Gastroesophageal sphincter (tissue), 4 donors: ENCODE data around the gene CTSE. TPM values are rescaled to one million over a fixed set of nuclear protein-coding genes. Genes with fewer than 3 reads are reported as not detected.

ENCODE experiments used
- ATAC-seq: fragments of 150-250 bp; one replicate; pipeline ENCODE4 v1.9.1; 2016; ENCODE audit warnings: mild to moderate bottlenecking, moderate library complexity
- H3K27ac ChIP-seq, 4 donors: fragments of 200-600 bp; sonication (generic) in 3 of 4; 1 replicate in 3 of 4; 2 replicates in 1 of 4; pipeline ENCODE4 v1.5.1; 2016 to 2019
- H3K27me3 ChIP-seq: fragments of 200-600 bp; sonication (generic); one replicate; pipeline ENCODE4 v1.5.1; 2019
- H3K36me3 ChIP-seq, 2 donors: fragments of 200-600 bp; sonication (generic); one replicate each; pipeline ENCODE4 v1.5.1; 2019; ENCODE audit warnings: control low read depth in 1 of 2
- H3K4me1 ChIP-seq, 3 donors: fragments of 200-600 bp; sonication (generic); 1 replicate in 2 of 3; 2 replicates in 1 of 3; pipeline ENCODE4 v1.5.1; 2016 to 2019; ENCODE audit warnings: control low read depth in 2 of 3
- H3K4me3 ChIP-seq, 2 donors: fragments of 200-600 bp; sonication (generic); one replicate each; pipeline ENCODE4 v1.5.1; 2019; ENCODE audit warnings: mild to moderate bottlenecking in 1 of 2, moderate library complexity in 1 of 2
- H3K9me3 ChIP-seq, 3 donors: fragments of 200-600 bp; sonication (generic); one replicate each; pipeline ENCODE4 v1.5.1; 2017 to 2019; ENCODE audit warnings: control low read depth in 2 of 3
- CTCF ChIP-seq, 4 experiments: fragments of 200-600 bp in 2 of 4; fragments of 450-650 bp in 2 of 4; sonication (generic) in 1 of 4; IDR thresholded peaks; one replicate each; pipeline ENCODE4 v1.5.1; 2017 to 2019; ENCODE audit warnings: antibody characterized with exemption in 4 of 4, mild to moderate bottlenecking in 2 of 4, moderate library complexity in 2 of 4
- EP300 ChIP-seq: sonication (generic); formaldehyde crosslinking; IDR thresholded peaks from one replicate; pipeline ENCODE4 v1.6.1; 2017; ENCODE audit warnings: antibody characterized with exemption, mild to moderate bottlenecking
- POLR2A ChIP-seq, 2 donors: fragments of 450-650 bp; IDR thresholded peaks; one replicate each; pipeline ENCODE4 v1.6.1; 2017; ENCODE audit warnings: antibody characterized with exemption in 2 of 2, mild to moderate bottlenecking in 2 of 2, moderate library complexity in 1 of 2
- POLR2AphosphoS5 ChIP-seq: sonication (generic); formaldehyde crosslinking; IDR thresholded peaks from one replicate; pipeline ENCODE4 v1.6.1; 2017; ENCODE audit warnings: antibody characterized with exemption
- WGBS, 2 donors: methylation state at CpG; one replicate each; pipeline ENCODE4 v1.1.5; 2018; ENCODE audit warnings: low coverage in 1 of 2; 5-methylcytosine and 5-hydroxymethylcytosine counted together
- total RNA-seq, 4 donors: library from RNA; depleted of rRNA; stranded (reverse); fragments of >200 nt; gene quantifications; one replicate each; pipeline ENCODE4 v1.1.0, GENCODE V29; 2016

CTSE gene
- total RNA-seq, 4 donors from 2014 or later = not detected

GRCh38 chr1:206035027-206035426 lies 11.3 kb upstream of the CTSE start:
- Histone ChIP-seq H3K4me3 (no peak overlapping the region), H3K36me3 (no peaks in the 10 kb centered on the region), H3K4me1 (no peaks in the 10 kb centered on the region), H3K9me3 (no peaks in the 10 kb centered on the region), H3K27me3 (peaks cover 35% of the 10 kb centered on the region), H3K27ac (no peak overlapping the region)
- no peak for ATAC-seq
- TF ChIP-seq POLR2AphosphoS5 (no peak), CTCF (IDR thresholded peaks at IDR 0.05) (no peak), POLR2A (IDR thresholded peaks at IDR 0.05) (no peak), EP300 (no peak)
- 57 to 72% methylated on average over 5 of the region's 5 CpGs for WGBS, 2 donors

- ATAC-seq = no peak
- no peak for TF ChIP-seq CTCF (IDR thresholded peaks at IDR 0.05)
- no peak for TF ChIP-seq POLR2AphosphoS5
- no peak for TF ChIP-seq EP300
- WGBS, 2 donors = 76 to 84% methylated on average over 5 of the region's 5 CpGs
- Histone ChIP-seq H3K36me3 (no peaks in the 10 kb centered on the region), H3K27ac (no peak overlapping the region), H3K9me3 (no peaks in the 10 kb centered on the region), H3K4me1 (no peaks in the 10 kb centered on the region), H3K4me3 (no peak overlapping the region), H3K27me3 (peaks cover 47% of the 10 kb centered on the region)
Observed at GRCh38 chr1:206032380-206033140, 8.9 kb upstream of the CTSE start.

GRCh38 chr1:206030714-206031113 lies 7.0 kb upstream of the CTSE start:
- H3K27ac ChIP-seq = no peak overlapping the region
- no peak for ATAC-seq
- peak; percentile 15 to 65 (median 48) for TF ChIP-seq CTCF (IDR thresholded peaks at IDR 0.05)
- no peak for TF ChIP-seq EP300
- H3K27me3 ChIP-seq = peaks cover 40% of the 10 kb centered on the region
- H3K4me1 ChIP-seq = no peaks in the 10 kb centered on the region
- H3K4me3 ChIP-seq = no peak overlapping the region
- no peaks in the 10 kb centered on the region for H3K36me3 ChIP-seq
- peaks cover 0 to 6% (median 0%) of the 10 kb centered on the region in 3 donors for H3K9me3 ChIP-seq
- 11 to 18% methylated on average over 2 to 4 of the region's 4 CpGs for WGBS, 2 donors

- ATAC-seq = no peak
- no peaks in the 10 kb centered on the region for H3K36me3 ChIP-seq
- peaks cover 0 to 6% (median 0%) of the 10 kb centered on the region in 3 donors for H3K9me3 ChIP-seq
- 60 to 77% methylated on average over 4 of the region's 4 CpGs for WGBS, 2 donors
- no peak overlapping the region for H3K27ac ChIP-seq
- no peak overlapping the region for H3K4me3 ChIP-seq
- no peaks in the 10 kb centered on the region for H3K4me1 ChIP-seq
- no peak for TF ChIP-seq CTCF (IDR thresholded peaks at IDR 0.05)
- TF ChIP-seq EP300 = no peak
- no peak for TF ChIP-seq POLR2A (IDR thresholded peaks at IDR 0.05)
- no peak for TF ChIP-seq POLR2AphosphoS5
- peaks cover 40% of the 10 kb centered on the region for H3K27me3 ChIP-seq
Observed at GRCh38 chr1:206030191-206030590, 6.5 kb upstream of the CTSE start.

GRCh38 chr1:206029484-206029883 lies 5.8 kb upstream of the CTSE start:
- no peaks in the 10 kb centered on the region for H3K4me1 ChIP-seq
- no peak for TF ChIP-seq POLR2AphosphoS5
- TF ChIP-seq EP300 = no peak
- no peak for TF ChIP-seq POLR2A (IDR thresholded peaks at IDR 0.05)
- TF ChIP-seq CTCF (IDR thresholded peaks at IDR 0.05) = no peak
- no peaks in the 10 kb centered on the region for H3K36me3 ChIP-seq
- H3K27ac ChIP-seq = no peak overlapping the region
- H3K9me3 ChIP-seq = peaks cover 0 to 6% (median 0%) of the 10 kb centered on the region in 3 donors
- 40% methylated on average over 1 of the region's 4 CpGs; no CpG with 5 or more reads in 1 of the 2 donors for WGBS, 2 donors
- peak; percentile 83 for ATAC-seq
- no peak overlapping the region for H3K4me3 ChIP-seq
- peaks cover 34% of the 10 kb centered on the region for H3K27me3 ChIP-seq
